Pancreas (tissue), 10 donors: ENCODE data around the gene BARX1. TPM values are rescaled to one million over a fixed set of nuclear protein-coding genes. Genes with fewer than 3 reads are reported as not detected.

Experiments used
- ATAC-seq, 4 donors: fragments of 200-7000 bp; cut with Tn5 transposase; one replicate each; pipeline versions ENCODE4 v1.8.0 to v1.9.1; 2020; ENCODE audit warnings: mild to moderate bottlenecking in 4 of 4, moderate library complexity in 4 of 4
- DNase-seq, 6 donors: peaks; one replicate each; pipeline ENCODE4 v3.0.0-alpha.2; 2020
- FAIRE-seq: peaks from 2 replicates; lab custom pipeline; 2012; peaks lifted over from hg19 to GRCh38; lab: Jason Lieb, UNC
- H3K27ac ChIP-seq, 4 donors: fragments of 200-600 bp; sonication (generic); 1 replicate in 3 of 4; 2 replicates in 1 of 4; pipeline versions ENCODE4 v1.5.0 to v1.8.0; 2020
- H3K27me3 ChIP-seq, 4 donors: fragments of 200-600 bp; one replicate each; pipeline ENCODE4 v1.8.0; 2021
- H3K36me3 ChIP-seq, 3 donors: fragments of 200-600 bp; sonication (generic) in 1 of 3; one replicate each; pipeline versions ENCODE4 v1.5.0 to v1.8.0; 2020 to 2021
- H3K4me1 ChIP-seq, 3 donors: fragments of 200-600 bp; one replicate each; pipeline ENCODE4 v1.8.0; 2021
- H3K4me3 ChIP-seq, 4 donors: fragments of 200-600 bp; sonication (generic) in 2 of 4; one replicate each; pipeline versions ENCODE4 v1.5.0 to v1.8.0; 2020 to 2021
- H3K9me3 ChIP-seq, 4 donors: fragments of 200-600 bp; one replicate each; pipeline ENCODE4 v1.8.0; 2021
- WGBS, 2 donors: extraction: QIAGEN DNeasy Blood & Tissue Kit; methylation state at CpG; one replicate each; pipeline ENCODE4 v1.1.7; 2013; 5-methylcytosine and 5-hydroxymethylcytosine counted together
- intact Hi-C, 3 donors: fragments of 100-400 bp; cut with DNase I; formaldehyde crosslinking; loops; one replicate each; pipeline versions ENCODE4 v1.11.1 to v1.14.2; 2022
- polyA plus RNA-seq, 2 donors: library from polyadenylated mRNA; stranded (reverse); fragments of 200-250 nt; gene quantifications; one replicate each; pipeline ENCODE4 v1.2.3, GENCODE V29; 2013
- total RNA-seq, 6 donors: library from RNA; stranded (reverse); fragmentation: NEBNext Ultra II Directional in 4 of 6; extraction: Animal tissue kit (Norgen Biotek cat#: 25700) in 4 of 6; gene quantifications; one replicate each; pipeline versions ENCODE4 v1.2.1 to v1.2.4, GENCODE V29; 2021 to 2023
- TF ChIP-seq, protein P1 (sequence below), 4 donors: fragments of 200-600 bp; sonication (generic) in 3 of 4; IDR thresholded peaks; one replicate each; pipeline versions ENCODE4 v1.5.0 to v1.8.0; 2021; ENCODE audit warnings: antibody characterized with exemption in 4 of 4
- donor health status: healthy with polysubstance abuse.
- donor health status: DM: no; HTN: no; CAD: no; lungs with moderate emphysema.
- donor health status: DM: no; HTN: no; CAD: no.
- donor health status: control.
- donor health status: control.
- donor health status: Bipolar disorder and iron deficiency.
- donor health status: DM: yes; HTN: yes; CAD: no.
- donor health status: DM: no; HTN: no; CAD: no.
- donor health status: DM: no; HTN: no; CAD: no.
- donor health status: DM: yes; HTN: yes; CAD: no.

The BARX1 gene
- total and polyA plus RNA-seq, 8 donors = 0.19 to 3.7 (median 1.1) TPM; not detected in 3

GRCh38 chr9:93984860-93985259 is 29.7 kb upstream of the BARX1 start:
- no peaks in the 10 kb centered on the region for H3K9me3 ChIP-seq
- ATAC-seq (no peak), DNase-seq (no peak), FAIRE-seq (no peak)
- no peaks in the 10 kb centered on the region for H3K36me3 ChIP-seq
- intact Hi-C loops = no loop called here
- no peaks in the 10 kb centered on the region for H3K27me3 ChIP-seq
- no peak overlapping the region for H3K27ac ChIP-seq
- H3K4me1 ChIP-seq = no peaks in the 10 kb centered on the region
- TF ChIP-seq, protein P1, sequence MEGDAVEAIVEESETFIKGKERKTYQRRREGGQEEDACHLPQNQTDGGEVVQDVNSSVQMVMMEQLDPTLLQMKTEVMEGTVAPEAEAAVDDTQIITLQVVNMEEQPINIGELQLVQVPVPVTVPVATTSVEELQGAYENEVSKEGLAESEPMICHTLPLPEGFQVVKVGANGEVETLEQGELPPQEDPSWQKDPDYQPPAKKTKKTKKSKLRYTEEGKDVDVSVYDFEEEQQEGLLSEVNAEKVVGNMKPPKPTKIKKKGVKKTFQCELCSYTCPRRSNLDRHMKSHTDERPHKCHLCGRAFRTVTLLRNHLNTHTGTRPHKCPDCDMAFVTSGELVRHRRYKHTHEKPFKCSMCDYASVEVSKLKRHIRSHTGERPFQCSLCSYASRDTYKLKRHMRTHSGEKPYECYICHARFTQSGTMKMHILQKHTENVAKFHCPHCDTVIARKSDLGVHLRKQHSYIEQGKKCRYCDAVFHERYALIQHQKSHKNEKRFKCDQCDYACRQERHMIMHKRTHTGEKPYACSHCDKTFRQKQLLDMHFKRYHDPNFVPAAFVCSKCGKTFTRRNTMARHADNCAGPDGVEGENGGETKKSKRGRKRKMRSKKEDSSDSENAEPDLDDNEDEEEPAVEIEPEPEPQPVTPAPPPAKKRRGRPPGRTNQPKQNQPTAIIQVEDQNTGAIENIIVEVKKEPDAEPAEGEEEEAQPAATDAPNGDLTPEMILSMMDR (IDR thresholded peaks at IDR 0.05) = no peak
- 6 to 11% methylated on average over 2 of the region's 2 CpGs for WGBS, 2 donors
- no peak overlapping the region for H3K4me3 ChIP-seq

- H3K4me1 ChIP-seq = no peaks in the 10 kb centered on the region
- H3K27ac ChIP-seq = no peak overlapping the region
- no peaks in the 10 kb centered on the region for H3K36me3 ChIP-seq
- no peaks in the 10 kb centered on the region for H3K9me3 ChIP-seq
- intact Hi-C loops = no loop called here
- DNase-seq (no peak), FAIRE-seq (no peak), ATAC-seq (no peak)
- H3K27me3 ChIP-seq = no peaks in the 10 kb centered on the region
- no peak overlapping the region for H3K4me3 ChIP-seq
- TF ChIP-seq, protein P1 (IDR thresholded peaks at IDR 0.05) = no peak
These were observed 28.7 kb upstream of the BARX1 start for GRCh38 chr9:93983875-93984274.

DNA sequence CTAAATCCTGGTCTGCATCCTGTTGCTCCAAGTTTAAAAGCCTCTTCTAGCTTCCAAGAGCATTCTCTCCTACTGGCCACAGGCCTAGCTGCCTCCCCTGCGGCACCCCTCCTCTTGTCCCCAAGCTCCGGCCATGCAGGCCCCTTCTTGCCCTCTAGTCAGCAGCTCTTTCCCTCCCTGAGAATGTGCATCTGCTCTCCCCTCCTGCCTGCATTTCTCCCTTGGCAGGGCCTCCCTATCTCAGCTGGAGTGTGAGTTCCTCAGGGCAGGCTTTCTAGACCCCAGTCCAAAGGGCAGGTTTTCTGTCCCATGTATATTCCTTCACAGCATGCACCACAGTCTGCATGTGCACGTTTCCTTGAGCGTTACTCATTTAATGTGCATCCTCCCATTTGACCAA is 24.6 kb upstream of the BARX1 start:
- no peak overlapping the region for H3K4me3 ChIP-seq
- TF ChIP-seq, protein P1 (IDR thresholded peaks at IDR 0.05) = no peak
- H3K4me1 ChIP-seq = no peaks in the 10 kb centered on the region
- no peaks in the 10 kb centered on the region for H3K27me3 ChIP-seq
- H3K27ac ChIP-seq = no peak overlapping the region
- H3K9me3 ChIP-seq = no peaks in the 10 kb centered on the region
- intact Hi-C loops = no loop called here
- ATAC-seq = no peak
- WGBS, 2 donors = 75 to 84% methylated on average over 4 of the region's 4 CpGs
- no peak for DNase-seq
- H3K36me3 ChIP-seq = no peaks in the 10 kb centered on the region
- FAIRE-seq = no peak

GRCh38 chr9:93978551-93978950 is 23.4 kb upstream of the BARX1 start:
- H3K27me3 ChIP-seq = no peaks in the 10 kb centered on the region
- intact Hi-C loops = no loop called here
- TF ChIP-seq, protein P1 (IDR thresholded peaks at IDR 0.05) = no peak
- no peak overlapping the region for H3K4me3 ChIP-seq
- FAIRE-seq (no peak), ATAC-seq (no peak), DNase-seq (no peak)
- H3K4me1 ChIP-seq = no peaks in the 10 kb centered on the region
- no peak overlapping the region for H3K27ac ChIP-seq
- H3K9me3 ChIP-seq = no peaks in the 10 kb centered on the region
- H3K36me3 ChIP-seq = no peaks in the 10 kb centered on the region
- 77 to 83% methylated on average over 2 of the region's 2 CpGs for WGBS, 2 donors

- intact Hi-C loops = no loop called here
- Histone ChIP-seq H3K9me3 (no peaks in the 10 kb centered on the region), H3K36me3 (no peaks in the 10 kb centered on the region), H3K27ac (no peak overlapping the region), H3K27me3 (no peaks in the 10 kb centered on the region), H3K4me1 (no peaks in the 10 kb centered on the region), H3K4me3 (no peak overlapping the region)
- ATAC-seq (no peak), FAIRE-seq (no peak), DNase-seq (no peak)
- TF ChIP-seq, protein P1 (IDR thresholded peaks at IDR 0.05) = no peak
- 59 to 66% methylated on average over 5 of the region's 5 CpGs for WGBS, 2 donors
These were observed 21.8 kb upstream of the BARX1 start for GRCh38 chr9:93976973-93977372.
